Fibroblast of the aortic adventitia (primary cell): ENCODE measurements around the gene TMPRSS6. TPM values are rescaled to one million over a fixed set of nuclear protein-coding genes. Genes with fewer than 3 reads are reported as not detected.

ENCODE experiments used
- DNase-seq: peaks from one replicate; pipeline ENCODE4 v3.0.0-alpha.2; 2010; ENCODE audit warnings: low read depth
- H3K4me3 ChIP-seq: 2 replicates; pipeline ENCODE4 v1.5.1; 2011; ENCODE audit warnings: low read depth, mild to moderate bottlenecking, control low read depth, low read length, moderate library complexity
- total RNA-seq: library from RNA; depleted of rRNA; stranded (reverse); fragments of >200 nt; gene quantifications from 2 replicates; pipeline ENCODE4 v1.2.3, GENCODE V29; 2012; ENCODE audit warnings: low replicate concordance
- TF ChIP-seq, protein P1 (sequence below): IDR thresholded peaks from 2 replicates; pipeline ENCODE4 v1.5.1; 2011; ENCODE audit warnings: mild to moderate bottlenecking, low read length, control low read depth, inconsistent platforms; ENCODE audit not compliant: insufficient read depth

The TMPRSS6 gene
- total RNA-seq, 1 donor = not detected

DNA sequence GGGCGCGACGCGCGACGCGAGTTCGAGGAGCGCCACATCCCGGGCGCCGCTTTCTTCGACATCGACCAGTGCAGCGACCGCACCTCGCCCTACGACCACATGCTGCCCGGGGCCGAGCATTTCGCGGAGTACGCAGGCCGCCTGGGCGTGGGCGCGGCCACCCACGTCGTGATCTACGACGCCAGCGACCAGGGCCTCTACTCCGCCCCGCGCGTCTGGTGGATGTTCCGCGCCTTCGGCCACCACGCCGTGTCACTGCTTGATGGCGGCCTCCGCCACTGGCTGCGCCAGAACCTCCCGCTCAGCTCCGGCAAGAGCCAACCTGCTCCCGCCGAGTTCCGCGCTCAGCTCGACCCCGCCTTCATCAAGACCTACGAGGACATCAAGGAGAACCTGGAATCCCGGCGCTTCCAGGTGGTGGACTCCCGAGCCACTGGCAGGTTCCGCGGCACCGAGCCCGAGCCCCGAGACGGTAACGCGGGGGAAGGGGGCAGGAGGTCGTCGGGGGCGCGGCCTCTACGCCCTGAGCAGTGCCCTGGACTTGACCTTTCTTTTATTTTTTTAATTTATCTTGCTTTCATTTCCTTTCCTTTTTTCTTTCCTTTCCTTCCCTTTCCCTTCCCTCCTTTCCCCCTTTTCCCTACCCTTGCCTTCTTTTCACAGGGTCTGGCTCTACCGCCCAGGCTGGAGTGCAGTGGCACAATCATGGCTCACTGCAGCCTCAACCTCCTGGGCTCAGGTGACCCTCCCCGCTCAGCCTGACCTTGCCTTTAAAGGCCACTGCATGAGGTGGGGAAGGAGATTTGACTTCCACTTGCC, 85.0 kb downstream of the TMPRSS6 start:
- no peak overlapping the region for H3K4me3 ChIP-seq
- no peak for DNase-seq
- TF ChIP-seq, protein P1, sequence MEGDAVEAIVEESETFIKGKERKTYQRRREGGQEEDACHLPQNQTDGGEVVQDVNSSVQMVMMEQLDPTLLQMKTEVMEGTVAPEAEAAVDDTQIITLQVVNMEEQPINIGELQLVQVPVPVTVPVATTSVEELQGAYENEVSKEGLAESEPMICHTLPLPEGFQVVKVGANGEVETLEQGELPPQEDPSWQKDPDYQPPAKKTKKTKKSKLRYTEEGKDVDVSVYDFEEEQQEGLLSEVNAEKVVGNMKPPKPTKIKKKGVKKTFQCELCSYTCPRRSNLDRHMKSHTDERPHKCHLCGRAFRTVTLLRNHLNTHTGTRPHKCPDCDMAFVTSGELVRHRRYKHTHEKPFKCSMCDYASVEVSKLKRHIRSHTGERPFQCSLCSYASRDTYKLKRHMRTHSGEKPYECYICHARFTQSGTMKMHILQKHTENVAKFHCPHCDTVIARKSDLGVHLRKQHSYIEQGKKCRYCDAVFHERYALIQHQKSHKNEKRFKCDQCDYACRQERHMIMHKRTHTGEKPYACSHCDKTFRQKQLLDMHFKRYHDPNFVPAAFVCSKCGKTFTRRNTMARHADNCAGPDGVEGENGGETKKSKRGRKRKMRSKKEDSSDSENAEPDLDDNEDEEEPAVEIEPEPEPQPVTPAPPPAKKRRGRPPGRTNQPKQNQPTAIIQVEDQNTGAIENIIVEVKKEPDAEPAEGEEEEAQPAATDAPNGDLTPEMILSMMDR = no peak

DNA sequence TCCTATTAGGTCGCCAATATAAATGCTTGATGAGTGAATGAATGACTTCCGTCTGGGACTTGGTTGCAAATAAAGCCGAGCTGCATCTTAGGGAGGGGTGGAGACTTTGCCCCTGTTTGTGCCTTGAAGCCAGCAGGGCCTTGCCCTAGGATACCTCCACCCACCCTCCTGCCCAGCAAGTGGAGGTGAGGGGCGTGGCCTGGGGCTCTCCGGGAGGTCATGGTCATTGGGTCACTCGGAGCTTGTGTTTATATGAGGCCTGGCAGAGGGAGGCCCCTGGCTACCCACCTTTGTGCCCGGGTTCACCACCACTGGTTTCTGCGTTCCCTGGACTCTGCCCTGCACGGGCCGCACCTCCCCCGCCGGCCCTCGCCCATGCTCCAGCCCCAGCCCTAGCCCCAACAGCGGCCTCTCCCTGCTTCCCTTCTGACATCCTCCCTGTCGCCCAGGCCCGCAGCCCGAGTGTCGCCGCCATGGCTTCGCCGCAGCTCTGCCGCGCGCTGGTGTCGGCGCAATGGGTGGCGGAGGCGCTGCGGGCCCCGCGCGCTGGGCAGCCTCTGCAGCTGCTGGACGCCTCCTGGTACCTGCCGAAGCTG, 85.7 kb downstream of the TMPRSS6 start:
- TF ChIP-seq, protein P1 = no peak
- no peak for DNase-seq
- no peak overlapping the region for H3K4me3 ChIP-seq

DNA sequence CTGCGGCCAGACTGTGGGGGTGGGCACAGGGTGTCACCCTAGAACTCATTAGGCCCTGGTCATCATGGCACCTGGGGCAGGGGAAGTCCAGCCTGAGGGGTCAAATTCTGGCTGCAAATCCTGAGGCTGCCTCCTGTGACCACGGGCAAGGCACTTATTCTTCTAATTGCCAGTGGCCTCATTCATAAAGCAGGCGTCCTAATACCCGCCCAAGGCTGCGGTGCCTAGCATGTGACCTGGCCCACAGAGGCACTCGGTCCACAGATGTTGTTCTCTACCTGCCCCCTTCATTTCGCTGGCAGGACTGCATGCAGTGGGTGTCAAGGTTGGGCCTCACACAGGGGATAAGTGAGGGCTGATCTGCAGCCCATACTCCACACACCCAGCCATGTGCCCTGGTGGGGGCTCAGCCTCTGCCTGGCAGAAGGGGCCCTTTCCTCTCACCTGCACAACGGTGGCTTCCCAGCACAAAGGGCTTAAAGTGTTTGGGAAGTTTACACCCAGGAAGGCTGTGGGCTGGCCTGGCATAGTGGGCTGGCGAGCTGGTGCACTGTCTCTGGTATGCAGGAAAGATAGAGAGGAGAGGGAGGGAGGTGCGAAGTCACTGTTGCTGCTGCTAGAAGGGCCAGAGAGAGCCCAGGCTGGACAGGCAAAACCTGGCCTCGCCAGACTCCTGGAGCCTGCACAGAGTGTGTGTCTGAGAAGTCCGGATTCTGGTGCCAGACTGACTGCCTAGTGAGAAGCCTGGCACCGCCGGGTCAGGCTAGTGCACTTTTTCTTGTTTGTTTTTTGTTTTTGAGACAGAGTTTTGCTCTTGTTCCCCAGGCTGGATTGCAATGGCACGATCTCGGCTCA, 86.8 kb downstream of the TMPRSS6 start:
- no peak overlapping the region for H3K4me3 ChIP-seq
- TF ChIP-seq, protein P1 = no peak
- DNase-seq = no peak

DNA sequence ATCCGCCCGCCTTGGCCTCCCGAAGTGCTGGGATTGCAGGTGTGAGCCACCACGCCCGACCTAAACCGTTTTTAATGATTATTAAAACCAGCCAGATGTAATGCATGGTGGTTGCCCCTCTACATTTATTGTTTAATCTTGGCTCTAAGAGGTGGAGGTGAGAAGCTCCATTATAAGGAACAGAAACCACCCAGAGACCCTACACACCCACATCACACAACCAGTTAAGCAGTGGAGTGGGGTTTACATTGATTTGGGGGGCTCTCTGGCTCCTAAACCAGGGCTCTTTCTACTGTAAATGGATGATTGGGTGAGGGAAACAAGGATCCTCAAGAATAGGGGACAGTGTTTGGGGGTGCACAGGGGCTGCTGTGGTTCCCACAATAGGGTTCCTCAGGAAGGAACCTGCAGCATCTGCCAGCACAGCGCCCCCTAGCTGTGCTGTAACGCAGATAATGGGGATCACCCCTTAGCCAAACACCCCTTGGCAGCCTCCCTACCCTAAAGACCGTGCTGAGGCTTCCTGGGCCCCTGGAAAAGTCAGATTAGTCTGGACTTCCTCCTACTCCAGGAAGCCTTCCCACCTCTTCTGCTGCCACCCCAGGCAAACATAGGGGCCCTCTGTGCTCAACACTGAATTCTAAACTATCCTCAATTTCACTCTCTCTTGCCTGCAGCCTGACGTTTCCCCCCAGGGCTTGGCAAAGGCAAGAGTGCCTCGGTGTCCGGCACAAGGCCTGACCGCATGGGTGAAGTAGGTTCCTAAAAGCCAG, 87.6 kb downstream of the TMPRSS6 start:
- TF ChIP-seq, protein P1 = peak; percentile 78
- no peak overlapping the region for H3K4me3 ChIP-seq
- DNase-seq = peak; percentile 41

DNA sequence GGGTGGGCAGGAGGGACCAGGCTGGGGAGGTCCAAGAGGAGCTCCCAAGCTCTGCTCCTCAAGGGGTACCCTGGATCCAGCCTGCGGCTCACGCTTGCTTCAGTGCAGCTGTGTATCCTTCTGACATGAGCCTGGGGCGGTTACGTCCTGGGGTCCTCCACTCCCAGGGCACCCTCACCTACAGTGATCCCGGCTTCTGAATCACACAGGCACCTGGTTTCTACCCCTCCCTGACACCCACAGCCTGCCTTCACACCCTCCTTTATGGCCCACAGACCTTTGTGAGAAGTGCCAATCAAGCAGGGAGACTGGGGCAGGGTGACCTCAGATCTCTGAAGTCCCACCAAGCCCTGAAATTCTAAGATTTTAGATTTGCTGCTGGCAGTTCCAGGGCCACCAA, 88.5 kb downstream of the TMPRSS6 start:
- no peak overlapping the region for H3K4me3 ChIP-seq
- TF ChIP-seq, protein P1 = no peak
- no peak for DNase-seq

DNA sequence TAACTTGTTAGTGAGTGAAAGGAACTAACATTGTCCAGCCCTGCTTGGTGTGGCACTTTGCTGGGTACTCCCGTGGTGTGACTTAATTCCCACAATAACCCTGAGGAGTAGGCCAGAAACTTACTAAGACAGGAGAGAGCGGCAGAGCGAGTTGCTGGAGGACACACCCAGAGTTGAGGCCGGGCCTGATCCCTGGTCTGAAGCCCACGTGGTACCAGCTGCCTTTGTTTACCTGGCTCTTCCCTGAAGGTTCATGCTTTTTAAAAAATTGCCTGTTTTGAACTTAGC, 89.4 kb downstream of the TMPRSS6 start:
- H3K4me3 ChIP-seq = peak overlapping the region; percentile 83
- TF ChIP-seq, protein P1 = no peak
- DNase-seq = peak; percentile 60
